Activated CD8-positive, alpha-beta T cell treated with anti-CD3 and anti-CD28 coated beads for 36 hours (primary cell): ENCODE results near the gene MEIS1. TPM values are rescaled to one million over a fixed set of nuclear protein-coding genes. Genes with fewer than 3 reads are reported as not detected.

ENCODE experiments used
- ATAC-seq: fragments of 200-7000 bp; cut with Tn5 transposase; one replicate; pipeline ENCODE4 v1.10.0; 2021; ENCODE audit warnings: mild to moderate bottlenecking, moderate library complexity
- CTCF ChIA-PET: fragments of 350-600 bp; sonication (Branson Sonifier 250); formaldehyde crosslinking; loops from one replicate; lab custom pipeline; 2021; ENCODE audit warnings: antibody characterized with exemption; lab: Charles Lee
- POLR2A ChIA-PET: fragments of 350-600 bp; sonication (Branson Sonifier 250); formaldehyde crosslinking; loops from one replicate; lab custom pipeline; 2021; ENCODE audit warnings: antibody characterized with exemption; lab: Charles Lee
- DNase-seq: peaks from one replicate; pipeline ENCODE4 v3.0.0-alpha.2; 2020
- H3K27ac Mint-ChIP-seq: one replicate; pipeline ENCODE4 v1.8.0; 2021; ENCODE audit warnings: mild to moderate bottlenecking, mixed read lengths
- H3K27me3 Mint-ChIP-seq: one replicate; pipeline ENCODE4 v1.8.0; 2021; ENCODE audit warnings: mixed read lengths
- H3K36me3 Mint-ChIP-seq: one replicate; pipeline ENCODE4 v1.8.0; 2021; ENCODE audit warnings: low read depth, mixed read lengths
- H3K4me1 Mint-ChIP-seq: one replicate; pipeline ENCODE4 v1.8.0; 2021; ENCODE audit warnings: low read depth, mixed read lengths
- H3K4me3 Mint-ChIP-seq: one replicate; pipeline ENCODE4 v1.8.0; 2021; ENCODE audit warnings: mild to moderate bottlenecking, moderate library complexity, mixed read lengths
- H3K9me3 Mint-ChIP-seq: one replicate; pipeline ENCODE4 v1.8.0; 2021; ENCODE audit warnings: mixed read lengths
- CTCF ChIP-seq: fragments of 200-600 bp; IDR thresholded peaks from one replicate; pipeline ENCODE4 v1.8.0; 2022; ENCODE audit warnings: antibody characterized with exemption, mild to moderate bottlenecking
- intact Hi-C: fragments of 100-400 bp; cut with micrococcal nuclease; formaldehyde crosslinking; loops from one replicate; pipeline ENCODE4 v1.10.0; 2022
- total RNA-seq, 2 experiments: library from RNA; stranded (reverse); gene quantifications; one replicate each; pipeline ENCODE4 v1.2.3, GENCODE V29; 2021

MEIS1 gene
- total RNA-seq, 2 experiments from 2014 or later = not detected

GRCh38 chr2:66448136-66448991 is 13.4 kb downstream of the MEIS1 start:
- H3K9me3 Mint-ChIP-seq = no peaks in the 10 kb centered on the region
- POLR2A ChIA-PET = no interaction called here
- H3K27ac Mint-ChIP-seq = no peak overlapping the region
- intact Hi-C loops = no loop called here
- H3K4me1 Mint-ChIP-seq = no peaks in the 10 kb centered on the region
- DNase-seq (no peak), ATAC-seq (no peak)
- TF ChIP-seq CTCF = no peak
- CTCF ChIA-PET = no interaction called here
- H3K27me3 Mint-ChIP-seq = peaks cover 23% of the 10 kb centered on the region
- no peak overlapping the region for H3K4me3 Mint-ChIP-seq
- H3K36me3 Mint-ChIP-seq = no peaks in the 10 kb centered on the region

GRCh38 chr2:66452214-66452613 is 17.3 kb downstream of the MEIS1 start:
- ChIA-PET POLR2A (no interaction called here), CTCF (no interaction called here)
- ATAC-seq = no peak
- intact Hi-C loops = no loop called here
- H3K27ac Mint-ChIP-seq = no peak overlapping the region
- H3K9me3 Mint-ChIP-seq = no peaks in the 10 kb centered on the region
- no peaks in the 10 kb centered on the region for H3K4me1 Mint-ChIP-seq
- H3K4me3 Mint-ChIP-seq = no peak overlapping the region
- H3K27me3 Mint-ChIP-seq = peaks cover 6% of the 10 kb centered on the region
- TF ChIP-seq CTCF = no peak
- no peaks in the 10 kb centered on the region for H3K36me3 Mint-ChIP-seq
- DNase-seq = no peak

GRCh38 chr2:66452917-66453316 is 18.0 kb downstream of the MEIS1 start:
- H3K36me3 Mint-ChIP-seq = no peaks in the 10 kb centered on the region
- peaks cover 3% of the 10 kb centered on the region for H3K27me3 Mint-ChIP-seq
- intact Hi-C loops = no loop called here
- CTCF ChIA-PET = no interaction called here
- H3K27ac Mint-ChIP-seq = no peak overlapping the region
- ATAC-seq (no peak), DNase-seq (no peak)
- no peaks in the 10 kb centered on the region for H3K4me1 Mint-ChIP-seq
- no peak overlapping the region for H3K4me3 Mint-ChIP-seq
- no peaks in the 10 kb centered on the region for H3K9me3 Mint-ChIP-seq
- no peak for TF ChIP-seq CTCF
- POLR2A ChIA-PET = no interaction called here

GRCh38 chr2:66455490-66455889 is 20.6 kb downstream of the MEIS1 start:
- no peak for DNase-seq
- no peak overlapping the region for H3K27ac Mint-ChIP-seq
- TF ChIP-seq CTCF = no peak
- H3K9me3 Mint-ChIP-seq = no peaks in the 10 kb centered on the region
- H3K36me3 Mint-ChIP-seq = no peaks in the 10 kb centered on the region
- no peak for ATAC-seq
- ChIA-PET POLR2A (no interaction called here), CTCF (no interaction called here)
- peaks cover 4% of the 10 kb centered on the region for H3K27me3 Mint-ChIP-seq
- intact Hi-C loops = no loop called here
- no peak overlapping the region for H3K4me3 Mint-ChIP-seq
- no peaks in the 10 kb centered on the region for H3K4me1 Mint-ChIP-seq

GRCh38 chr2:66456183-66457041 is 21.5 kb downstream of the MEIS1 start:
- Mint-ChIP-seq H3K27ac (no peak overlapping the region), H3K4me3 (no peak overlapping the region), H3K4me1 (no peaks in the 10 kb centered on the region), H3K36me3 (no peaks in the 10 kb centered on the region), H3K27me3 (peaks cover 3% of the 10 kb centered on the region), H3K9me3 (no peaks in the 10 kb centered on the region)
- intact Hi-C loops = no loop called here
- ChIA-PET POLR2A (no interaction called here), CTCF (no interaction called here)
- no peak for TF ChIP-seq CTCF
- DNase-seq = no peak
- ATAC-seq = no peak
